Measurements from ENCODE around the gene PHF21A. TPM values are rescaled to one million over a fixed set of nuclear protein-coding genes. Genes with fewer than 3 reads are reported as not detected.
A peak's percentile ranks its signal among the peaks of the same experiment; 100 is the strongest.
"Not testable (repeated sequence)": the region's sequence is repeated elsewhere in the genome, so short reads cannot be mapped to it uniquely, and the experiment has no call there.

Gene PHF21A
- polyA plus RNA-seq, 1 experiment, result 29.0 TPM

DNA sequence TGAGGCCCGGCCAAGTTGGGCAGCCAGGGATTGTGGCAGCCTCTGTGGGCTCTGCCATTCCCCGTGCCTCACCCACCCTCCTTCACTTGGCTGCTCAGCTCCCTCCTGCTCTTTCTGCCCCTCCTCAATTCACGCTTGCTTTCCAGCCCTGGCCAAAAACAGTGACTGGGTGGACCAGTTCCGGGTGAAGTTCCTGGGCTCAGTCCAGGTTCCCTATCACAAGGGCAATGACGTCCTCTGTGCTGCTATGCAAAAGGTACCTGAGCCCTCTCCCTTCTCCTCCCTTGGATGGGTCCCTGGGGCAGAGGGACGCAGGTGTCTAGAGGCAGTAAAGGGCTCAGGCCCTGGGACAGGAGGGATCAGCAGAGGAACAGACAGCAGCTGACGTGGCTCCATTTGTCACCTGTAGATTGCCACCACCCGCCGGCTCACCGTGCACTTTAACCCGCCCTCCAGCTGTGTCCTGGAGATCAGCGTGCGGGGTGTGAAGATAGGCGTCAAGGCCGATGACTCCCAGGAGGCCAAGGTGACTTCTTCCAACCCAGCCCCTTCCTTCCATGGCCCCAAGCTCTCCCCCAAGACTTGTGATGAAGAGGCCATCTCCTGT is 216.8 kb downstream of the PHF21A start:
- Histone ChIP-seq H3K27ac (ENCODE audit: low read depth, low read length) (no peak overlapping the region), H3K4me3 (ENCODE audit: low read depth, low read length) (no peak overlapping the region), H3K9me3 (ENCODE audit: control insufficient read depth, insufficient read depth, low read length) (no peaks in the 10 kb centered on the region; the same call in 1 of the 2 replicates), H3K27me3 (ENCODE audit: control insufficient read depth, insufficient read depth, low read length) (no peaks in the 10 kb centered on the region)
- no peak for DNase-seq (ENCODE audit: low read depth, low spot score)
- CTCF ChIA-PET, result no interaction called here
- POLR2A ChIA-PET, result no interaction called here
- TF ChIP-seq, protein P1, sequence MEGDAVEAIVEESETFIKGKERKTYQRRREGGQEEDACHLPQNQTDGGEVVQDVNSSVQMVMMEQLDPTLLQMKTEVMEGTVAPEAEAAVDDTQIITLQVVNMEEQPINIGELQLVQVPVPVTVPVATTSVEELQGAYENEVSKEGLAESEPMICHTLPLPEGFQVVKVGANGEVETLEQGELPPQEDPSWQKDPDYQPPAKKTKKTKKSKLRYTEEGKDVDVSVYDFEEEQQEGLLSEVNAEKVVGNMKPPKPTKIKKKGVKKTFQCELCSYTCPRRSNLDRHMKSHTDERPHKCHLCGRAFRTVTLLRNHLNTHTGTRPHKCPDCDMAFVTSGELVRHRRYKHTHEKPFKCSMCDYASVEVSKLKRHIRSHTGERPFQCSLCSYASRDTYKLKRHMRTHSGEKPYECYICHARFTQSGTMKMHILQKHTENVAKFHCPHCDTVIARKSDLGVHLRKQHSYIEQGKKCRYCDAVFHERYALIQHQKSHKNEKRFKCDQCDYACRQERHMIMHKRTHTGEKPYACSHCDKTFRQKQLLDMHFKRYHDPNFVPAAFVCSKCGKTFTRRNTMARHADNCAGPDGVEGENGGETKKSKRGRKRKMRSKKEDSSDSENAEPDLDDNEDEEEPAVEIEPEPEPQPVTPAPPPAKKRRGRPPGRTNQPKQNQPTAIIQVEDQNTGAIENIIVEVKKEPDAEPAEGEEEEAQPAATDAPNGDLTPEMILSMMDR (IDR thresholded peaks at IDR 0.05; ENCODE audit: low read depth, low read length), result no peak

DNA sequence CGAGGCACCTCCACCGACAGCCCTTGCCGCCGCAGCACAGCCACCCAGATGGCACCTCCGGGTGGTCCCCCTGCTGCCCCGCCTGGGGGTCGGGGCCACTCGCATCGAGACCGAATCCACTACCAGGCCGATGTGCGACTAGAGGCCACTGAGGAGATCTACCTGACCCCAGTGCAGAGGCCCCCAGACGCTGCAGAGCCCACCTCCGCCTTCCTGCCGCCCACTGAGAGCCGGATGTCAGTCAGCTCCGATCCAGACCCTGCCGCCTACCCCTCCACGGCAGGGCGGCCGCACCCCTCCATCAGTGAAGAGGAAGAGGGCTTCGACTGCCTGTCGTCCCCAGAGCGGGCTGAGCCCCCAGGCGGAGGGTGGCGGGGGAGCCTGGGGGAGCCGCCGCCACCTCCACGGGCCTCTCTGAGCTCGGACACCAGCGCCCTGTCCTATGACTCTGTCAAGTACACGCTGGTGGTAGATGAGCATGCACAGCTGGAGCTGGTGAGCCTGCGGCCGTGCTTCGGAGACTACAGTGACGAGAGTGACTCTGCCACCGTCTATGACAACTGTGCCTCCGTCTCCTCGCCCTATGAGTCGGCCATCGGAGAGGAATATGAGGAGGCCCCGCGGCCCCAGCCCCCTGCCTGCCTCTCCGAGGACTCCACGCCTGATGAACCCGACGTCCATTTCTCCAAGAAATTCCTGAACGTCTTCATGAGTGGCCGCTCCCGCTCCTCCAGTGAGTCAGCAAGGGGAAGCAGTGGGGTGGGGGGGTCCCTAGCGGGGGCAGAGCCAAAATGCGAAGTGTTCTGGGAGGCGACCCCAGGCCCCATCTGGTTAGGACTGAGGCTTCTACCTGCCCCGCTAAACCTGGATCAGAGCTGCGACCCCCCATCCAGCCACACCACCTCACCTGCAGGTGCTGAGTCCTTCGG is 218.5 kb downstream of the PHF21A start:
- Histone ChIP-seq H3K27ac (ENCODE audit: low read depth, low read length) (no peak overlapping the region), H3K9me3 (ENCODE audit: control insufficient read depth, insufficient read depth, low read length) (no peaks in the 10 kb centered on the region; the same call in 1 of the 2 replicates), H3K27me3 (ENCODE audit: control insufficient read depth, insufficient read depth, low read length) (peaks cover under 1% of the 10 kb centered on the region), H3K4me3 (ENCODE audit: low read depth, low read length) (no peak overlapping the region)
- TF ChIP-seq, protein P1 (IDR thresholded peaks at IDR 0.05; ENCODE audit: low read depth, low read length), result no peak
- no peak for DNase-seq (ENCODE audit: low read depth, low spot score)
- POLR2A ChIA-PET, result no interaction called here
- CTCF ChIA-PET, result no interaction called here

DNA sequence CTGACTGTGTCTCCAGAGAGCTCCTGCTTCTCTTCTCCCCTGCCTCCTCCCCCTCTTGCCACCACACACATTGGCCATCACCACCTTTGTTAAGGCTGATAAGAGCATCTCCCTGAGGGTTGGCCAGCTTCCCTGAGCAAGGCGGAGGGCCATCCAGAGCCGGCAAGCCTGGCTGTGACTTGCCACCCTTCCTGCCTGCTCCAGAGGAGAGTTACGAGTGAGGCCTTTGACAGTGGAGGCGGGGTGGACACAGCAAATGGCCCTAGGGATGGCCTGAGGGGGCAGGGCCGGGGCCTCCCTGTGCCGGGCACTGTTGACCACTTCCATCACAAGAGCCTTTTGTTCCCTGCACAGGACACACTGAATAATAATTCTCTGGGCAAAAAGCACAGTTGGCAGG is 219.6 kb downstream of the PHF21A start:
- TF ChIP-seq, protein P1 (IDR thresholded peaks at IDR 0.05; ENCODE audit: low read depth, low read length), result no peak
- H3K4me3 ChIP-seq (ENCODE audit: low read depth, low read length), result no peak overlapping the region
- no peaks in the 10 kb centered on the region; the same call in 1 of the 2 replicates for H3K9me3 ChIP-seq (ENCODE audit: control insufficient read depth, insufficient read depth, low read length)
- peaks cover 8% of the 10 kb centered on the region for H3K27me3 ChIP-seq (ENCODE audit: control insufficient read depth, insufficient read depth, low read length)
- ChIA-PET POLR2A (interaction anchor here (1.1 kb wide), 1 partner anchor 16 kb away, joined by 3 read pairs; the partner anchor contains the start of gene PEX16), CTCF (interaction anchor here (0.9 to 1.6 kb wide), 3 partner anchors 21 to 59 kb away, joined by 3 to 6 read pairs (median 5); no protein-coding TSS in a partner anchor)
- H3K27ac ChIP-seq (ENCODE audit: low read depth, low read length), result no peak overlapping the region
- no peak for DNase-seq (ENCODE audit: low read depth, low spot score)

DNA sequence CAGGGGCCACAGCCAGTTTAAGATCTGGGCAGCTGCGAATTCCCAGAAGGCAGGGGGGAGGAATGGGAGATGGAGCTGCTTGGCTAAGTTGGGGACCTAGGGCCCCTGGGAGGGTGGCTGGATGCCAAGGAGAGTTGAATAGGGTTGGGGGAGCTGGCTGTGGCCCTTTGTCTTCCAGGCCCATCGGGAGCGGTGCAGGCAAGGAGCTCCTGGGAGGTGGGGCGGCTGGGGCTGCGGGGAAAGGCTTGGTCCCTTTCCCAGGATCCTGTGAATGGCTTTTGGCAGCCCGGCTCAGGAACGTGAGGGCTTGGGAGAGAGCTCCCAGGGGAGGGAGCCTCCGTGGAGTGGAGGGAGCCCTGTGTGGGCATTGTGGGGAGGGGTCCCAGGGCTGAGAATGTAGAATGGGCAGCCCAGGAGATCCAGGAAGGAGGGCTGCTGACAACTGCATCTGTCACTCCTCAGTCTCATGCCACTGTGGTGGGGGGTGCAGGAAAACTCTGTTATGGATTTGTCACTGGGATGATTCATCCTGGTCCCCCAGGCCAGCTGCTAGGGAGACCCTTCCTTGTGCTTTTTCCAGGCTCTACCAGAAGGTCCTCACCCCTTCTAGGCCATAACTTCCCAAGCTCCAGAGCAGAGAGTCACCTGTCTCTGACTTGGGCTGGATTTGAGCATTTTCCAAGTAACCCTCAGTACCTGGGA is 220.2 kb downstream of the PHF21A start:
- CTCF ChIA-PET, result interaction anchor here (0.9 to 1.6 kb wide), 3 partner anchors 21 to 59 kb away, joined by 3 to 6 read pairs (median 5); no protein-coding TSS in a partner anchor
- no peaks in the 10 kb centered on the region; the same call in 1 of the 2 replicates for H3K9me3 ChIP-seq (ENCODE audit: control insufficient read depth, insufficient read depth, low read length)
- peaks cover 8% of the 10 kb centered on the region for H3K27me3 ChIP-seq (ENCODE audit: control insufficient read depth, insufficient read depth, low read length)
- DNase-seq (ENCODE audit: low read depth, low spot score), result no peak
- TF ChIP-seq, protein P1 (IDR thresholded peaks at IDR 0.05; ENCODE audit: low read depth, low read length), result no peak
- H3K27ac ChIP-seq (ENCODE audit: low read depth, low read length), result no peak overlapping the region
- POLR2A ChIA-PET, result interaction anchor here (1.1 kb wide), 1 partner anchor 17 kb away, joined by 3 read pairs; the partner anchor contains the start of gene PEX16
- peak overlapping the region; percentile 67 for H3K4me3 ChIP-seq (ENCODE audit: low read depth, low read length)

DNA sequence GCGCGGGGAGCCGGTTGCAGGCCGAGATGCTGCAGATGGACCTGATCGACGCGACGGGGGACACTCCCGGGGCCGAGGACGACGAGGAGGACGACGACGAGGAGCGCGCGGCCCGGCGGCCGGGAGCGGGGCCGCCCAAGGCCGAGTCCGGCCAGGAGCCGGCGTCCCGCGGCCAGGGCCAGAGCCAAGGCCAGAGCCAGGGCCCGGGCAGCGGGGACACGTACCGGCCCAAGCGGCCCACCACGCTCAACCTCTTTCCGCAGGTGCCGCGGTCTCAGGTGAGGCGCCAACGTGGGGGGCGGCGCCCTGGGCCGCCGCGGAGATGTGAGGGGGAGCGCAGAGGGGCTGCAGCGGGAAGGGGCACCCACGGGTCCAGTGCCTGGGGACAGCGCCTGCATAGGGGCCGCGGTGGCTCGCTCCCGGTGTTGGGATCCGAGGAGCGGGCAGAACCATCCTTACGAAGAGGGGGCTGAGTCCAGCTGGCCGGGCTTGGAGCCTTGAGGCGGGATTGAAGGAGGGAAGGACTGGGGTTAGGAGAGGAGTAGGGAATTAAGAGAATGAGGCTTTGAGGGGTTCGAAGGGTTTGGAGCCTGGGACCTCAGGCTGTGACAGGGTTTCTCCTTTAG is 221.0 kb downstream of the PHF21A start:
- H3K27ac ChIP-seq (ENCODE audit: low read depth, low read length); H3K27me3 ChIP-seq (ENCODE audit: control insufficient read depth, insufficient read depth, low read length); H3K9me3 ChIP-seq (ENCODE audit: control insufficient read depth, insufficient read depth, low read length); DNase-seq (ENCODE audit: low read depth, low spot score): not testable (repeated sequence)
- ChIA-PET POLR2A (interaction anchor here (1.1 kb wide), 1 partner anchor 18 kb away, joined by 3 read pairs; the partner anchor contains the start of gene PEX16), CTCF (interaction anchor here (1.1 to 1.6 kb wide), 2 partner anchors 20 to 58 kb away, joined by 3 to 6 read pairs; no protein-coding TSS in a partner anchor)
- peak overlapping the region; percentile 67 for H3K4me3 ChIP-seq (ENCODE audit: low read depth, low read length)
